Sigmoid colon (tissue), 7 donors: Measurements from ENCODE around the gene MICALL2. TPM values are rescaled to one million over a fixed set of nuclear protein-coding genes. Genes with fewer than 3 reads are reported as not detected.

Experiments
- DNase-seq: peaks from one replicate; pipeline ENCODE4 v3.0.0-alpha.2; 2019
- H3K27ac ChIP-seq, 4 donors: fragments of 200-600 bp; sonication (generic); one replicate each; pipeline ENCODE4 v1.5.1; 2016 to 2019; ENCODE audit warnings: mild to moderate bottlenecking in 1 of 4
- H3K27me3 ChIP-seq, 3 donors: fragments of 200-600 bp; sonication (generic); one replicate each; pipeline ENCODE4 v1.5.1; 2019; ENCODE audit warnings: mild to moderate bottlenecking in 1 of 3
- H3K36me3 ChIP-seq, 4 donors: fragments of 200-600 bp; sonication (generic); one replicate each; pipeline ENCODE4 v1.5.1; 2016 to 2019
- H3K4me1 ChIP-seq, 4 donors: fragments of 200-600 bp; sonication (generic); one replicate each; pipeline ENCODE4 v1.5.1; 2017 to 2019
- H3K4me3 ChIP-seq, 4 donors: fragments of 200-600 bp; sonication (generic); one replicate each; pipeline ENCODE4 v1.5.1; 2017 to 2019; ENCODE audit warnings: mild to moderate bottlenecking in 2 of 4, moderate library complexity in 1 of 4
- H3K9me3 ChIP-seq, 4 donors: fragments of 200-600 bp in 3 of 4; sonication (generic) in 3 of 4; one replicate each; pipeline versions ENCODE4 v1.5.1 to v1.6.1; 2013 to 2019
- CTCF ChIP-seq, 4 experiments: fragments of 450-650 bp in 3 of 4; fragments of 200-600 bp in 1 of 4; IDR thresholded peaks; one replicate each; pipeline ENCODE4 v1.5.1; 2016 to 2019; ENCODE audit warnings: antibody characterized with exemption in 4 of 4, mild to moderate bottlenecking in 3 of 4, moderate library complexity in 2 of 4
- EP300 ChIP-seq, 4 donors: sonication (generic); formaldehyde crosslinking; IDR thresholded peaks; one replicate each; pipeline ENCODE4 v1.6.1; 2017; ENCODE audit warnings: antibody characterized with exemption in 4 of 4
- POLR2A ChIP-seq, 2 donors: fragments of 450-650 bp; IDR thresholded peaks; one replicate each; pipeline ENCODE4 v1.6.1; 2016; ENCODE audit warnings: antibody characterized with exemption in 2 of 2, mild to moderate bottlenecking in 2 of 2, moderate library complexity in 2 of 2
- POLR2AphosphoS5 ChIP-seq, 4 donors: sonication (generic); formaldehyde crosslinking; IDR thresholded peaks; one replicate each; pipeline ENCODE4 v1.6.1; 2017; ENCODE audit warnings: antibody characterized with exemption in 4 of 4
- WGBS, 2 donors: extraction: QIAGEN DNeasy Blood & Tissue Kit; methylation state at CpG; one replicate each; pipeline ENCODE4 v1.1.7; 2013; 5-methylcytosine and 5-hydroxymethylcytosine counted together
- intact Hi-C: fragments of 100-400 bp; cut with DNase I; formaldehyde crosslinking; loops from one replicate; pipeline ENCODE4 v1.15.1; 2023
- polyA plus RNA-seq, 3 donors: library from polyadenylated mRNA; stranded (reverse); fragments of 200-250 nt; gene quantifications; one replicate each; pipeline ENCODE4 v1.2.3, GENCODE V29; 2013
- total RNA-seq, 4 donors: library from RNA; depleted of rRNA; stranded (reverse); fragments of >200 nt; gene quantifications; one replicate each; pipeline ENCODE4 v1.1.0, GENCODE V29; 2016
- donor health status: healthy with polysubstance abuse.
- donor health status: Bipolar disorder and iron deficiency.
- donor health status: healthy.

The MICALL2 gene
- total and polyA plus RNA-seq, 7 donors = 8.4 to 86.2 (median 30.7) TPM

- peaks cover 0 to 67% (median 44%) of the 10 kb centered on the region in 3 donors for H3K27me3 ChIP-seq
- H3K36me3 ChIP-seq = no peaks in the 10 kb centered on the region
- H3K4me1 ChIP-seq = no peaks in the 10 kb centered on the region
- DNase-seq = no peak
- peaks cover 0 to 6% (median under 1%) of the 10 kb centered on the region in 4 donors for H3K9me3 ChIP-seq
- intact Hi-C loops = no loop called here
- H3K27ac ChIP-seq = no peak overlapping the region
- 58 to 69% methylated on average over 29 of the region's 29 CpGs for WGBS, 2 donors
- TF ChIP-seq CTCF (IDR thresholded peaks at IDR 0.05) (no peak), EP300 (IDR thresholded peaks at IDR 0.05) (no peak), POLR2A (IDR thresholded peaks at IDR 0.05) (no peak), POLR2AphosphoS5 (IDR thresholded peaks at IDR 0.05) (no peak)
- no peak overlapping the region for H3K4me3 ChIP-seq
Observed at GRCh38 chr7:1388703-1389335, 70.5 kb downstream of the MICALL2 start.

- peaks cover 0 to 69% (median 49%) of the 10 kb centered on the region in 3 donors for H3K27me3 ChIP-seq
- no peak overlapping the region for H3K27ac ChIP-seq
Observed at GRCh38 chr7:1388021-1388702, 71.1 kb downstream of the MICALL2 start.

GRCh38 chr7:1387261-1387660 is 72.0 kb downstream of the MICALL2 start:
- intact Hi-C loops = no loop called here
- Histone ChIP-seq H3K4me3 (no peak overlapping the region), H3K36me3 (no peaks in the 10 kb centered on the region), H3K4me1 (no peaks in the 10 kb centered on the region), H3K27me3 (peaks cover 4 to 74% (median 51%) of the 10 kb centered on the region in 3 donors), H3K27ac (no peak overlapping the region), H3K9me3 (peaks cover 0 to 6% (median under 1%) of the 10 kb centered on the region in 4 donors)
- TF ChIP-seq POLR2A (IDR thresholded peaks at IDR 0.05) = no peak
- no peak for DNase-seq
- 77 to 83% methylated on average over 18 of the region's 18 CpGs for WGBS, 2 donors

More at GRCh38 chr7:1388021-1388702, 71.1 kb downstream of the MICALL2 start:
- H3K9me3 ChIP-seq = peaks cover 0 to 6% (median under 1%) of the 10 kb centered on the region in 4 donors
- no peaks in the 10 kb centered on the region for H3K4me1 ChIP-seq
- TF ChIP-seq CTCF (IDR thresholded peaks at IDR 0.05) (no peak), POLR2AphosphoS5 (IDR thresholded peaks at IDR 0.05) (no peak), EP300 (IDR thresholded peaks at IDR 0.05) (no peak), POLR2A (IDR thresholded peaks at IDR 0.05) (no peak)
- 77 to 84% methylated on average over 19 of the region's 19 CpGs for WGBS, 2 donors
- DNase-seq = no peak
- intact Hi-C loops = no loop called here
- no peaks in the 10 kb centered on the region for H3K36me3 ChIP-seq
- H3K4me3 ChIP-seq = no peak overlapping the region

- Histone ChIP-seq H3K4me1 (no peaks in the 10 kb centered on the region), H3K4me3 (no peak overlapping the region), H3K36me3 (no peaks in the 10 kb centered on the region), H3K27me3 (peaks cover 4 to 76% (median 51%) of the 10 kb centered on the region in 3 donors), H3K27ac (no peak overlapping the region), H3K9me3 (peaks cover 0 to 4% (median under 1%) of the 10 kb centered on the region in 4 donors)
- intact Hi-C loops = no loop called here
- no peak for DNase-seq
- 49 to 59% methylated on average over 25 of the region's 25 CpGs for WGBS, 2 donors
- TF ChIP-seq CTCF (IDR thresholded peaks at IDR 0.05) (no peak), POLR2AphosphoS5 (IDR thresholded peaks at IDR 0.05) (no peak), POLR2A (IDR thresholded peaks at IDR 0.05) (no peak), EP300 (IDR thresholded peaks at IDR 0.05) (no peak)
Observed at GRCh38 chr7:1386623-1387220, 72.5 kb downstream of the MICALL2 start.
